A204.1 (cell line): ENCODE data around the gene TEK.

ENCODE experiments used
- FAIRE-seq: peaks from 2 replicates; lab custom pipeline; 2012; peaks lifted over from hg19 to GRCh38; lab: Jason Lieb, UNC

Gene TEK

DNA sequence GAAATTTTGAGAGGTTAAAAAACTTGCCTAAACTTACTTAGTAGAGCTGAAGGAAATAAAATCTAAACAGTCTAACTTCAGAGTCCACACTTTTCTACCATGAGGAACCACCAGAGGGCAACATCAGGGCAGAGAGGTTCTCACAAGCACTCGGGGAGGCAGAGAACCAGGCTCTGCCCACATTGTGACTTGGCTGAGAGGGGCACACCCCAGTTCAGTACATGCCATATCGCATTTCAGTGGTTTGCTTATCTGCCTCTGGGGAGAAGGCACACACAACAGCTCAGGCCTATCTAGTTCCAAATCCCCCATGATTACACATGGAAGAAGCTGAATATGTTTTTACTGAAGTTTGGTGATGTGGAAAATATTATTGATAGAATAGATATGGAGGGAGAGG lies 138.7 kb downstream of the TEK start:
- FAIRE-seq, result no peak

DNA sequence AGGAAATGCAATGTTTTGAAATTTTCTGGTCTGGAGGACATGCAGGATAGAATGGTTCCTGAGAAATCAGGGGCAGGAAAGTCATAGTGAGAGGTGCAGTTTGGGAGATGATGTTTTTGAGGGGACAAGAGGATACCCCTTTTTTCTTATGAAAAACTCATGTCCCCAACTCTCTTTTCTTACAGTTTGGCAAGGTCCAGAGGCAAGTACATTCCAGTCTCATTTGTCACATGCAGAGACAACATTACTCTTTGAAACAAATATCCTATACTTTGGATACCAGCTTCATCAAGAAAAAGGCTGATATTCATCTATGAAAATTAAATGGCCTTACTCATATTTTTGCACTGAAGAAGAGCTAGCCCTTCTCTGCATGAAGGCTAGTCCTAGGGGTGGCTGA lies 139.7 kb downstream of the TEK start:
- no peak for FAIRE-seq

- FAIRE-seq, result no peak
Measured at GRCh38 chr9:27258662-27259061, 149.6 kb downstream of the TEK start.

DNA sequence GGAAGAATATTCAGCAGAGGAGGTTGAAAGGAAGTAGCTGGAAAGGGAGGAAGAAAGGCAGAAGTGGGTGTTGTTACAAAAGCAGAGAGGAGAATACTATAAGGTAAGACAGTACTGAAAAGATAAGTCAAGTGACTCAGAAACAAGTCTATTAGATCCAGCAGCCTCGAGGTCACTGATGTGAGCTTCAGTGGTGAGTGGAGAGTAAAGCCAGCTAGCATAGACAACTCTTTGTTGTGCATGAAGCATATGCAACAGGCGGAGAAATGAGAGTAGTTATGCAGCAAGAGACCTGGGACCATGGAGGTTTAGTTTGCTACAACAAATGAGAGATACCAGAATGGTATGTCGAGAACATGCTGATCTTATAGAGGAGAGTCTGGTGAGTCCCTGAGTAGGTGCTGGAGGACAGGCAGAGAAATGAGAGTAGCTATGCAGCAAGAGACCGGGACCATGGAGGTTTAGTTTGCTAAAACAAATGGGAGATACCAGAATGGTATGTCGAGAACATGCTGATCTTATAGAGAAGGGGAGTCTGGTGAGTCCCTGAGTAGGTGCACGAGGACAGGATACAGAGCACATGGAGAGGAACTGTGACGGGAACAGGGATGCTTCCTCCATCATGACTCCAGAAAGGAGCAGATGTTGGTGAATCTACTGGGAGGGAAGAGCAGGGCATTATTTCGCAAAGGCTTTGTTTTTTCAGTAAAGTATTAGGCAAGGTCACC lies 151.9 kb downstream of the TEK start:
- no peak for FAIRE-seq

DNA sequence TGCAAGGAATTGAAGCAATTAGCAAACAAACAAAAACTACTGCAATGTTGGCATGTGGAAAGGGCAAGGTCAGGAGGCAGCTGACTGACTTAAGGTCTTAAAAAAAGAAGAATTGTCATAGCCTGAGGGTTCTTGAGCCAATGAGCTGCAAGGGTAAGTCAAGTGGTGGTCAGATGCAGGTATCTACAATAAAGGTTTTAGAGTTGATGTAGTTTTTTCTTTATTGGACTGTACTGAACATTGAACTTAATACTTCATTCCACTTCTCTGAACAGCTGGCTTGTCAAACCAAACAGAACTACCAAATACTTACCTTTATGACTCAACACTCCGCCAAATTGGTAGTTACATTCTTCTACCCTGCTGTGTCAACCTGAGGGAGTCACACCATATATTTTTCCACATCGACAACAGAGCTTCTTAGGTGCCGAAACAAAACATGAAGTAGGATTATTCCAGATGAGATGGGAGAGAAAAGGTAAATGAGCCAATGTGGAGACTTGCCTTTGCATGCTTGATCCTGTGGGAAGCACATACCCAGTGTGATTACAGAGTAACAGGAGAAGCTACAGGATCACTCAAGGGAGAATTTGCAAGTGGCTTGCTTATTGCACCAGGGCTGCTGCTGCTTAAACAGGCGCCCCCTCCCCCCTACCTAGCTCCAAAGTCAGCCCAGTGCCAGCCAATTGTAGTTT lies 152.6 kb downstream of the TEK start:
- FAIRE-seq, result no peak

DNA sequence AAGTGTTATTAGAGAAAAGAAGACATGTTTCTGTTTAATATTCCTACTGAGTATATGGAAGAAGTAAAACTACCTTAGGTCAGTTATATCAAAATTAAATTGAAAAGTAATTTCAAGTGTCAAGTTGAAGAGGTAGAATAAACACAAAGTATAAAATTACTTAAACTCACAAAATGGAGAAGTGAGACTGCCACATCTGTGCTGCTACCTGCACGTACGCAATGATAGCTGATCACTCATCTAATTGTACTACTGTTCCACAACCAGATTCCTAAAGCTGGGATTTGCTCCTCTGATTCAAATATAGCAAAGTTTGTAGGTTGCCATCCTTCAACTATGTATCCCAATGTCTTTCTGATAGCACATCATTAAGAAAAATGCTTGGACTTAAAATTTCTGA lies 163.1 kb downstream of the TEK start:
- FAIRE-seq, result no peak

GRCh38 chr9:27273186-27273585 lies 164.2 kb downstream of the TEK start:
- FAIRE-seq, result no peak

- FAIRE-seq, result peak; percentile 92
Measured at GRCh38 chr9:27276193-27277030, 167.4 kb downstream of the TEK start.

DNA sequence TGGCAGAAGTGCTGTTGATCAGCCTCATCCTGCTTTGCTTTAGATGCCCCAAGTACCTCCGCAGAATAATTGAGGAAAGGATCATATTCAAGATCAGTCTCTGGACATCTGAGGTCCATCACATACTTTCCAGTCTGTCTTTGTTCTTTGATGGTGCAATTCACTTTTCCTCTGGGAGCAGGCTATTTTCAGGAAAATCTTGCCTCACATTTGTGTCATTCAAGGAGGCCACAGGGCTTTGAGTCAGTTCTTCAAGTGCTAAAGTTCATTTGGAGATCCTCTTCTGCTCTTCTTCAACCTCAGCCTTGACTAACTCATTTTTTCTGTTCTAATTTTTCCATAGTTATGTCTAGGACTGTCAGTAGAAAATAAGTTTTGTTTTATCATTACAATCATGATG lies 169.3 kb downstream of the TEK start:
- no peak for FAIRE-seq

- no peak for FAIRE-seq
Measured at GRCh38 chr9:27279611-27280010, 170.6 kb downstream of the TEK start.
